ENCODE data around the gene RANBP3. TPM values are rescaled to one million over a fixed set of nuclear protein-coding genes. Genes with fewer than 3 reads are reported as not detected.

RANBP3 gene
- total RNA-seq, 1 experiment from 2014 or later, result 62.4 TPM

- ATAC-seq (no peak), DNase-seq (ENCODE audit: low read depth, low spot score) (no peak)
- peaks cover 0 to 12% of the 10 kb centered on the region in 2 experiments; a peak in 2 of 4 replicates for H3K4me1 ChIP-seq (ENCODE audit: control insufficient read depth in 1 of 2, insufficient read depth in 2 of 2, low read length in 2 of 2)
- no peaks in the 10 kb centered on the region for H3K27me3 ChIP-seq (ENCODE audit: insufficient read depth, low read length)
- RAD21 ChIA-PET (ENCODE audit: low non-redundant PET in 1 of 2, low total read pairs in 2 of 2, uncharacterized antibody in 2 of 2, unreplicated experiment in 2 of 2), result no interaction called here
- no peak overlapping the region for H3K9ac ChIP-seq (ENCODE audit: low read length)
- CTCF ChIA-PET, result no interaction called here
- peaks cover 96% of the 10 kb centered on the region for H3K79me2 ChIP-seq (ENCODE audit: insufficient read depth, low read length)
- no peak overlapping the region for H3K4me2 ChIP-seq (ENCODE audit: low read length)
- H3K27ac ChIP-seq (ENCODE audit: low read depth, low read length), result no peak overlapping the region
- TF ChIP-seq ZBTB33 (IDR thresholded peaks at IDR 0.05; ENCODE audit: extremely low read depth, insufficient replicate concordance, low read length), result no peak
- H3K36me3 ChIP-seq (ENCODE audit: control insufficient read depth in 1 of 2, insufficient read depth in 2 of 2, low read length in 2 of 2), result peaks cover 3 to 7% of the 10 kb centered on the region in 2 experiments; a peak in 2 of 4 replicates
- H4K20me1 ChIP-seq (ENCODE audit: insufficient read depth), result peaks cover 9% of the 10 kb centered on the region; the same call in 1 of the 2 replicates
- no TSS peak for BruUV-seq (replicated peaks)
- no peak overlapping the region for H3K4me3 ChIP-seq (replicated peaks in 1 of 2; ENCODE audit: low read depth in 1 of 2, low read length in 2 of 2)
- no peaks in the 10 kb centered on the region for H3K9me3 ChIP-seq (ENCODE audit: control insufficient read depth in 1 of 2, insufficient read depth in 1 of 2, low read depth in 1 of 2, low read length in 2 of 2)
- intact Hi-C loops (cut with micrococcal nuclease), result loop anchor here (5.0 kb wide), 1 partner anchor 153 kb away; no protein-coding TSS in a partner anchor
- POLR2A ChIA-PET, result no interaction called here
- H2AFZ ChIP-seq (ENCODE audit: low read depth, low read length, poor library complexity, severe bottlenecking), result no peak overlapping the region
- H3K9me2 ChIP-seq (ENCODE audit: insufficient read depth), result no peaks in the 10 kb centered on the region
Observed at GRCh38 chr19:5964816-5965565, 12.9 kb downstream of the RANBP3 start.

GRCh38 chr19:5963855-5964254 lies 14.1 kb downstream of the RANBP3 start:
- Histone ChIP-seq H3K79me2 (ENCODE audit: insufficient read depth, low read length) (peaks cover 96% of the 10 kb centered on the region), H3K9me3 (ENCODE audit: control insufficient read depth in 1 of 2, insufficient read depth in 1 of 2, low read depth in 1 of 2, low read length in 2 of 2) (no peaks in the 10 kb centered on the region), H4K20me1 (ENCODE audit: insufficient read depth) (peaks cover 11% of the 10 kb centered on the region; the same call in 1 of the 2 replicates), H2AFZ (ENCODE audit: low read depth, low read length, poor library complexity, severe bottlenecking) (no peak overlapping the region), H3K9ac (ENCODE audit: low read length) (no peak overlapping the region), H3K4me3 (replicated peaks in 1 of 2; ENCODE audit: low read depth in 1 of 2, low read length in 2 of 2) (no peak overlapping the region), H3K27me3 (ENCODE audit: insufficient read depth, low read length) (no peaks in the 10 kb centered on the region), H3K27ac (ENCODE audit: low read depth, low read length) (no peak overlapping the region), H3K4me2 (ENCODE audit: low read length) (no peak overlapping the region), H3K36me3 (ENCODE audit: control insufficient read depth in 1 of 2, insufficient read depth in 2 of 2, low read length in 2 of 2) (peaks cover 3% of the 10 kb centered on the region in 2 experiments; a peak in 2 of 4 replicates), H3K4me1 (ENCODE audit: control insufficient read depth in 1 of 2, insufficient read depth in 2 of 2, low read length in 2 of 2) (peaks cover 0 to 10% of the 10 kb centered on the region in 2 experiments; a peak in 2 of 4 replicates), H3K9me2 (ENCODE audit: insufficient read depth) (no peaks in the 10 kb centered on the region)
- ATAC-seq (no peak), DNase-seq (ENCODE audit: low read depth, low spot score) (no peak)
- ChIA-PET POLR2A (no interaction called here), RAD21 (ENCODE audit: low non-redundant PET in 1 of 2, low total read pairs in 2 of 2, uncharacterized antibody in 2 of 2, unreplicated experiment in 2 of 2) (no interaction called here), CTCF (no interaction called here)
- intact Hi-C loops (cut with micrococcal nuclease), result no loop called here
- BruUV-seq (replicated peaks), result no TSS peak
- no peak for TF ChIP-seq ELF1 (IDR thresholded peaks at IDR 0.05; ENCODE audit: borderline replicate concordance, low read depth)
- TF ChIP-seq SIN3A (IDR thresholded peaks at IDR 0.05; ENCODE audit: low read depth), result no peak
- no peak for TF ChIP-seq SRF (IDR thresholded peaks at IDR 0.05; ENCODE audit: low read depth)
- TF ChIP-seq FOSL1 (IDR thresholded peaks at IDR 0.05; ENCODE audit: low read depth), result no peak
- no peak for TF ChIP-seq ZBTB33 (IDR thresholded peaks at IDR 0.05; ENCODE audit: extremely low read depth, insufficient replicate concordance, low read length)
- TF ChIP-seq REST (IDR thresholded peaks at IDR 0.05; ENCODE audit: low read depth), result no peak
- no peak for TF ChIP-seq EZH2 (IDR thresholded peaks at IDR 0.05)
- no peak for TF ChIP-seq POLR2A (IDR thresholded peaks at IDR 0.05; ENCODE audit: borderline replicate concordance, extremely low read depth, insufficient read depth, insufficient read length)
- no peak for TF ChIP-seq CBX3 (IDR thresholded peaks at IDR 0.05; ENCODE audit: low read depth)
- no peak for TF ChIP-seq RAD21 (IDR thresholded peaks at IDR 0.05; ENCODE audit: low read depth)
- no peak for TF ChIP-seq EGR1 (IDR thresholded peaks at IDR 0.05; ENCODE audit: low read depth)
- no peak for TF ChIP-seq JUND (IDR thresholded peaks at IDR 0.05)

Data from HCT116 (cell line).